DMS114 treated with DMSO at 0.1 percent for 48 hours (cell line): ENCODE results near the gene RIF1.

Source experiments
- DNase-seq: peaks from one replicate; lab custom pipeline; 2025; ENCODE audit not compliant: unreplicated experiment; lab: John Stamatoyannopoulos, UW

Gene RIF1

DNA sequence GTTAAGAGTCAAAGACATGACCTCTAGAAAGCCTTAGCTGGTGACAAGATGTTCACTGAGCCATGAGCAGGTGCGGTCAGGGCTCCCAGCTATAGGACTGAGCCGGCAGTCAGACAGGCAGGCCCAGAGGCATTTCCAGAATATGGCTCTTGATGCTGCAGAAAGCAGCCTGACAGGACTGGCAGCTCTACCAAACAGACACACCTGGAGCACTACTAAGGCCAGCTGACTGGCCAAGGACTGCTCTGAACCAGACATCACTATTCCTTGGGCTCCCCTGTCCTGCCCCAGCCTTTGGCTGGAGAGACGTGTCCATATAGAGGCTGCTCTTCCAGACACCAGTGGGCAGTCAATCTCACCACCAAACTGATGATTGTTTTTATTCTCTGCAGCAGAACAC, 98.8 kb downstream of the RIF1 start:
- DNase-seq, result no peak

DNA sequence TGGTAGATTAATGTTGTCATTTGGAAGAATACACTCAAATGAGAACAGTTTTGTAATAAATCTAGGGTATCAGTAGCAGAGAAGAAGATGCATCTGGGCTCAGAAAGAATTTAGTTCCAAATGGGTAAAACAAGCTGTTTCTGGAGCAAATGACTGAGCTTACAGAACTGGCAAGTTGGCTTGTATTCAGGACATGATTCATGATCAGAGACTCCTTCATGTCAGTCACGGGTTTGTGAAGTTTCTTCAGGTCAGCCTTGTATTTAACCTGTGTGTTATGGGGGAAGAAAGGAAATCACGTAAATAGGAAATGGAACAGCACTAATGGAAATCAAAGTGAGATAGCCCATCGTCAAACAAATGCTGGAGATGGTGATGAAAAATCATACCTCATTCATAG, 109.1 kb downstream of the RIF1 start:
- no peak for DNase-seq

DNA sequence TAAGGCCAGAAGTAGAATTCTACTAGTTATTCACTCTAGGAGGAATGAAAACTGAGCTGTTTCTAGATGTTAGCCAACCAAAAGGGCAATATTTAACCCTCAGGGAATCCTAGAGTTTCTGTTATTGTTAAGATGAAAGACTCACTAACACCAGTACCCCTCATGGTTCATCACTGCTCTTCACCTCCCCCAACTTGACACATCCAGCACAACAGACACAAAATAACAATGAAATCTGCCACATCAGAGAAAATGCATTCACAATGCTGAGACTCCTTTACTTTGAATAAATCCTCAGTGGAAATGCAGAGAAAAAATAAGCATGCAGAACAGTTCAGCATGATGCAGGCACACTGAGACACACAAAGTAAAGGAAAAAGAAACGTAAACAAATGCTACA, 111.3 kb downstream of the RIF1 start:
- no peak for DNase-seq

DNA sequence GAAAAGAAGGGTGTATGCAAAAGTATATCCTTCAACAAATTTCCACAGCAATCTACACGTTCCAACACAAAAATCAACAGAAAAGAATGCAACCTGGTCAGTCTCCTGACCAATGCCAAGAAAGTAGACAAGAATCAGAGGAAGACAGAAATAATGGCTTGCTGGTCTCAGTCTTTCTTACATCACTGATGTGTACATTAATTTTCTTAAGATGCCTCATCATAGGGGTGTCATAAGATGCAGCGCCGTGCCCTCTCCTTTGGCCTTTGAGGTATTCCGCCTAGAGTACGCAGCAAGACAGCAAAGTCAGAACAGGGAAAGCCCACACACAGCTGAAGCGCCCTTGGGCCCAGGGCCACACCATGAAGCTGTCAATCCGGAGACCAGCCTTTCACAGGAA, 112.9 kb downstream of the RIF1 start:
- DNase-seq, result no peak

DNA sequence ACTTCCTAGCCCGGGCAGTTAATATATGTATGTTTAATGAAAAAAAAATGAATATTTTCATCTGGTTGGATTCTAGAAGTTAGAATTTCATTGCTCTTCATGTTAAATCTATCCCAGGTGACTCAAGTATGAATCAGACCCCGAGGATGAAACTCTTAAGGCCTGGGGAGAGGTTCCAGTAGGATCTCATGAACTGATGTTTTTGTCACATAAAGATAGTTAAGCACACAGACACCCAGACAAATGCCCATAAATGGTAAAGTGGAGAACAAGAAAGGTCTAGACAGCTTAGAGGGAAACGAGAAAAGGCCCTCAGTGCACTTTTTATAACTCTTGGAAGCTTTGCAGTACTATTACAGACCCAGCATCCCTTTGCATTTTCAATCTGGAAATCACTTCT, 114.1 kb downstream of the RIF1 start:
- no peak for DNase-seq

DNA sequence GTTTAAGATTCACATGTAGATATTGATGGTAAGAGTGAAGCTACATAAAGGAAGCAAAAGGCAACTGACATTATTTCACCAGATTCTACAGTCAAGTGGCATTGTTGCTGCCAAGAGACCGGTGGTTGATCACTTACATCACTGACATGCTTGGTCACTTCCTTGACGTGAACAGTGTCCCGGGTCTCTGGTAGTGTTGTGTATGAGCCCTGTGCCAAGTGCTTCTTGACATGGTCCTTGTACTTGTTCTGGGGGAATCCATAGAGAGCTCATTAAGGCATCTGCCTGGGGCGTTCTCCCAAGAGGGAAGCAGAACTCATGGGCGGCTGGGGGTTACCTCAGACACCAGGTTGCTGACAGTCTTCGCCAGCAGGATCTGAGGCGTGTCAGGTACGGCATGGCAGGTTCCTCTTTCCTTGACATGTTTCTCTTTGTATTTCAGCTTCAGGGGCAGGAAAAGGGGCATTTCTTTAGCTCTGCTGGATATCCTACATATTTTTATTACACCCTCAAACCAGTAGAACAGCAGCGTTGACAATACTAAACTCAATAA, 116.2 kb downstream of the RIF1 start:
- no peak for DNase-seq

DNA sequence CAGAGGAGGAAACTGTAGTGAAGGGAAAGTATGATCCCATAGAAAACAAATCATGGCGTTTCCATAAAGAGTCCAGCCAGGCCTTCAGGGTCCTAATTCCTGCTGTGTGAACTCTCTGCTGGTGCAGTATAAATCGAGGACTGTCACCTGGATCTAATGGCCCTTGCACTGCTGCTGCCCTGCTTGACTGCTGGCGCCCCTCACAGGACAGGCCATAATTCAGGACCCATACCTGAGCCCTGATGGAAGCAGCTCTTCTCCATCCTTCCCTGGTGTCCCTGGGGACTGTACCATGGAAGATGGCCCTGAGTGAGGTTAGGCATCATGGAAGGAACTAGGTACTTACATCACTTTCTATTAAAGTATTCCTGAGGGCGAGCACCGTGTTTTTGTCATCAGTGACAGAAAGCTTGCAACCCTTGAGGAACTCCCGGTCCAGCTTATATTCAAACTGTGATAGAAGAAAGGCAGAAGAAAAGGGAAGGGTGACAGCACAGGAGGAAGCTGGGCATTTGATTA, 116.9 kb downstream of the RIF1 start:
- no peak for DNase-seq
